HepG2 (cell line): ENCODE measurements around the gene CADM1. TPM values are rescaled to one million over a fixed set of nuclear protein-coding genes. Genes with fewer than 3 reads are reported as not detected.
A peak's percentile ranks its signal among the peaks of the same experiment; 100 is the strongest.

ENCODE experiments used
- ARID4A ChIP-seq: sonication (generic); formaldehyde crosslinking; IDR thresholded peaks from 2 replicates; pipeline ENCODE4 v1.5.0; 2020; ENCODE audit warnings: mild to moderate bottlenecking, missing genetic modification reagents, borderline replicate concordance
- ATF3 ChIP-seq: sonication (generic); formaldehyde crosslinking; IDR thresholded peaks from 2 replicates; pipeline ENCODE4 v1.4.0; 2020; ENCODE audit warnings: missing genetic modification reagents
- ERF ChIP-seq: IDR thresholded peaks from 2 replicates; pipeline ENCODE4 v1.6.1; 2018; ENCODE audit warnings: missing biosample characterization, missing genetic modification reagents
- FOXA3 ChIP-seq: IDR thresholded peaks from 2 replicates; pipeline ENCODE4 v1.6.1; 2016; ENCODE audit warnings: missing genetic modification reagents, missing compliant biosample characterization
- GTF3A ChIP-seq: sonication (generic); formaldehyde crosslinking; conservative IDR thresholded peaks from 2 replicates; pipeline ENCODE4 v1.4.0; 2020; ENCODE audit warnings: mild to moderate bottlenecking, missing genetic modification reagents
- MIER2 ChIP-seq: IDR thresholded peaks from 2 replicates; pipeline ENCODE4 v1.6.1; 2016; ENCODE audit warnings: missing biosample characterization, missing genetic modification reagents
- NCOR1 ChIP-seq: fragments of 200-600 bp; sonication (generic); IDR thresholded peaks from 2 replicates; pipeline ENCODE4 v1.7.0; 2017; ENCODE audit warnings: antibody characterized with exemption, low read length, borderline replicate concordance
- NFATC3 ChIP-seq: sonication (generic); formaldehyde crosslinking; IDR thresholded peaks from 2 replicates; pipeline ENCODE4 v1.5.1; 2020; ENCODE audit warnings: mild to moderate bottlenecking, missing genetic modification reagents
- NR0B2 ChIP-seq: sonication (generic); formaldehyde crosslinking; IDR thresholded peaks from 2 replicates; pipeline ENCODE4 v1.4.0; 2020; ENCODE audit warnings: mild to moderate bottlenecking, missing genetic modification reagents
- SIX1 ChIP-seq: sonication (generic); formaldehyde crosslinking; IDR thresholded peaks from 2 replicates; pipeline ENCODE4 v1.4.0; 2020; ENCODE audit warnings: missing genetic modification reagents, borderline replicate concordance
- SP5 ChIP-seq: IDR thresholded peaks from 2 replicates; pipeline ENCODE4 v1.6.1; 2016; ENCODE audit warnings: low read depth, borderline replicate concordance
- THAP8 ChIP-seq: sonication (generic); formaldehyde crosslinking; IDR thresholded peaks from 2 replicates; pipeline ENCODE4 v1.5.1; 2020; ENCODE audit warnings: missing genetic modification reagents, mild to moderate bottlenecking, borderline replicate concordance
- THAP9 ChIP-seq: sonication (generic); formaldehyde crosslinking; IDR thresholded peaks from 2 replicates; pipeline ENCODE4; 2020; ENCODE audit warnings: missing genetic modification reagents, mild to moderate bottlenecking, borderline replicate concordance
- ZMAT5 ChIP-seq: sonication (generic); formaldehyde crosslinking; IDR thresholded peaks from 2 replicates; pipeline ENCODE4 v1.5.0; 2020; ENCODE audit warnings: mild to moderate bottlenecking, low read depth, missing genetic modification reagents, borderline replicate concordance
- ZNF335 ChIP-seq: sonication (generic); formaldehyde crosslinking; IDR thresholded peaks from 2 replicates; pipeline ENCODE4 v1.4.0; 2020; ENCODE audit warnings: missing genetic modification reagents
- ZNF382 ChIP-seq: sonication (generic); formaldehyde crosslinking; IDR thresholded peaks from 2 replicates; pipeline ENCODE4 v1.5.0; 2020; ENCODE audit warnings: missing genetic modification reagents, mild to moderate bottlenecking, borderline replicate concordance
- ZNF414 ChIP-seq: sonication (generic); formaldehyde crosslinking; IDR thresholded peaks from 2 replicates; pipeline ENCODE4 v1.5.0; 2020; ENCODE audit warnings: missing genetic modification reagents
- ZNF430 ChIP-seq: sonication (generic); formaldehyde crosslinking; IDR thresholded peaks from 2 replicates; pipeline ENCODE4 v1.9.0; 2021; ENCODE audit warnings: mild to moderate bottlenecking, missing genetic modification reagents
- ZNF468 ChIP-seq: sonication (generic); formaldehyde crosslinking; IDR thresholded peaks from 2 replicates; pipeline ENCODE4 v1.8.0; 2022; ENCODE audit warnings: mild to moderate bottlenecking, moderate library complexity, missing genetic modification reagents
- ZNF674 ChIP-seq: sonication (generic); formaldehyde crosslinking; IDR thresholded peaks from 2 replicates; pipeline ENCODE4 v1.5.0; 2020; ENCODE audit warnings: low read depth, mild to moderate bottlenecking, missing genetic modification reagents
- ZNF749 ChIP-seq: sonication (generic); formaldehyde crosslinking; IDR thresholded peaks from 2 replicates; pipeline ENCODE4 v1.8.0; 2022; ENCODE audit warnings: mild to moderate bottlenecking, missing genetic modification reagents, moderate library complexity, borderline replicate concordance
- polyA plus RNA-seq, 8 experiments: library from polyadenylated mRNA; depleted of rRNA in 3 of 8; stranded (reverse) in 7 of 8; unstranded in 1 of 8; fragments of >200 nt; fragmentation: Illumina TruSeq in 4 of 8; extraction: Trizol in 4 of 8; gene quantifications; 2 replicates each; pipeline versions ENCODE4 v1.2.1 to v1.2.3, GENCODE V29; 2011 to 2016; ENCODE audit warnings: low read depth in 4 of 8, missing spikeins in 1 of 8, mixed read lengths in 1 of 8; ENCODE audit not compliant: insufficient read depth in 1 of 8
- total RNA-seq, 5 experiments: library from RNA; depleted of rRNA; stranded (reverse); fragments of >200 nt; fragmentation: Illumina TruSeq; extraction: Trizol; gene quantifications; 2 replicates each; pipeline ENCODE4 v1.2.3, GENCODE V29; 2016; ENCODE audit warnings: low read depth in 1 of 5

The CADM1 gene
- total and polyA plus RNA-seq, 2 of the 13 experiments (the other 11 are each of a cell fraction or from before 2014, with no cell fraction given): 71.3 to 122 TPM

GRCh38 chr11:115207166-115207591 is 297.0 kb downstream of the CADM1 start (continued):
- no peak for TF ChIP-seq NFATC3
- TF ChIP-seq ATF3 (CRISPR knock-in tag): peak; percentile 66; the same call in 1 of the 2 replicates
- no peak for TF ChIP-seq ARID4A (CRISPR knock-in tag)
- peak; percentile 55; the same call in 1 of the 2 replicates for TF ChIP-seq NCOR1
- no peak for TF ChIP-seq ZNF382 (CRISPR knock-in tag)
- no peak for TF ChIP-seq ZNF430 (CRISPR knock-in tag)
- TF ChIP-seq SIX1 (CRISPR knock-in tag): peak; percentile 85; the same call in 1 of the 2 replicates
- no peak for TF ChIP-seq THAP8 (CRISPR knock-in tag)
- TF ChIP-seq ZNF749 (CRISPR knock-in tag): no peak
- TF ChIP-seq ZNF674 (CRISPR knock-in tag): no peak
- TF ChIP-seq FOXA3: peak; percentile 23; the same call in 1 of the 2 replicates
- no peak for TF ChIP-seq ZMAT5 (CRISPR knock-in tag)
- TF ChIP-seq GTF3A (CRISPR knock-in tag): no peak
- no peak for TF ChIP-seq NR0B2 (CRISPR knock-in tag)
- TF ChIP-seq ZNF468: no peak
- TF ChIP-seq THAP9: no peak
- no peak for TF ChIP-seq ZNF335 (CRISPR knock-in tag)
- TF ChIP-seq ERF: no peak
- TF ChIP-seq SP5: no peak
- TF ChIP-seq ZNF414: no peak
- TF ChIP-seq MIER2: no peak
